ENCODE data around the gene ZBTB38. TPM values are rescaled to one million over a fixed set of nuclear protein-coding genes. Genes with fewer than 3 reads are reported as not detected.

Gene ZBTB38
- total and polyA plus RNA-seq, 2 donors from 2014 or later: 8.6 to 113 TPM

- Histone ChIP-seq H3K9ac (ENCODE audit: low read length in 3 of 3) (peak overlapping the region in 1 of 3 donors; percentile 8), H3K27me3 (ENCODE audit: control insufficient read depth, insufficient read depth, low read length) (no peaks in the 10 kb centered on the region), H3K9me3 (ENCODE audit: control insufficient read depth in 2 of 3, insufficient read depth in 1 of 3, low read length in 3 of 3) (no peaks in the 10 kb centered on the region), H3K36me3 (ENCODE audit: control insufficient read depth in 2 of 3, insufficient read depth in 3 of 3, low read length in 3 of 3) (peaks cover 6 to 24% (median 17%) of the 10 kb centered on the region in 3 donors), H3K4me1 (ENCODE audit: control insufficient read depth in 2 of 3, insufficient read depth in 2 of 3, low read depth in 1 of 3, low read length in 3 of 3) (peaks cover 0 to 48% (median 48%) of the 10 kb centered on the region in 3 donors), H3K27ac (ENCODE audit: low read depth in 2 of 2, low read length in 2 of 2) (peak overlapping the region; percentile 57 to 93), H3K4me3 (ENCODE audit: low read length in 3 of 3) (peak overlapping the region in 2 of 3 donors; percentile 36 to 48)
- TF ChIP-seq CTCF (IDR thresholded peaks at IDR 0.05; ENCODE audit: borderline replicate concordance, extremely low read depth, insufficient read depth): no peak
- intact Hi-C loops (cut with DNase I): no loop called here
- FAIRE-seq (no peak), DNase-seq (peak in 1 of 5 donors; percentile 90)
These were observed 44.6 kb downstream of the ZBTB38 start for GRCh38 chr3:141412936-141413354.

DNA sequence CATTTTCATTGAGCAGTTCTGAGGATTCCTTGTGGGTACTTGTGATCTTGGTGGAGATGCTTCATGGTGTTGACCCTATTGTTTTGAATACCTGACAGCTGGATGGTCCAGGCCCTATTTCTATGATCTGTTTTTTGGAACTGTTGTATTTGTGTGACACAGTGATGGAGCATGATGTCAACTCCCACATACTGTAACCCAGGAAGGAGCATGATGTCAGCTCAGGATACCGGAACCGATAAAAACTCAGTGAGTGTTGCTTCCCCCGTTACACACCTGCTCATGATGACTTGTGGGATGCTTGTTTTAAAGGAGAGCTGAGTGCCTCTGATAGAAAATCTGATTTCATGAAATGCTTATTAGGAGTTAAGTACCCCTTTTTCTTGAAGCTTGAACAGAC lies 45.1 kb downstream of the ZBTB38 start:
- H3K9ac ChIP-seq (ENCODE audit: low read length in 3 of 3): peak overlapping the region in 1 of 3 donors; percentile 8
- no peak for FAIRE-seq

GRCh38 chr3:141413801-141414689 lies 45.7 kb downstream of the ZBTB38 start:
- Histone ChIP-seq H3K36me3 (ENCODE audit: control insufficient read depth in 2 of 3, insufficient read depth in 3 of 3, low read length in 3 of 3) (peaks cover 7 to 24% (median 17%) of the 10 kb centered on the region in 3 donors), H3K4me3 (ENCODE audit: low read length in 3 of 3) (no peak overlapping the region), H3K27ac (ENCODE audit: low read depth in 2 of 2, low read length in 2 of 2) (peak overlapping the region; percentile 52 to 57), H3K9me3 (ENCODE audit: control insufficient read depth in 2 of 3, insufficient read depth in 1 of 3, low read length in 3 of 3) (no peaks in the 10 kb centered on the region), H3K27me3 (ENCODE audit: control insufficient read depth, insufficient read depth, low read length) (no peaks in the 10 kb centered on the region), H3K4me1 (ENCODE audit: control insufficient read depth in 2 of 3, insufficient read depth in 2 of 3, low read depth in 1 of 3, low read length in 3 of 3) (peaks cover 0 to 48% (median 48%) of the 10 kb centered on the region in 3 donors), H3K9ac (ENCODE audit: low read length in 3 of 3) (no peak overlapping the region)
- FAIRE-seq: no peak
- TF ChIP-seq CTCF (IDR thresholded peaks at IDR 0.05; ENCODE audit: borderline replicate concordance, extremely low read depth, insufficient read depth): no peak
- intact Hi-C loops (cut with DNase I): no loop called here
- no peak for DNase-seq

More for the DNA sequence above, 45.1 kb downstream of the ZBTB38 start:
- Histone ChIP-seq H3K4me3 (ENCODE audit: low read length in 3 of 3) (no peak overlapping the region), H3K27me3 (ENCODE audit: control insufficient read depth, insufficient read depth, low read length) (no peaks in the 10 kb centered on the region), H3K9me3 (ENCODE audit: control insufficient read depth in 2 of 3, insufficient read depth in 1 of 3, low read length in 3 of 3) (no peaks in the 10 kb centered on the region), H3K4me1 (ENCODE audit: control insufficient read depth in 2 of 3, insufficient read depth in 2 of 3, low read depth in 1 of 3, low read length in 3 of 3) (peaks cover 0 to 48% (median 48%) of the 10 kb centered on the region in 3 donors), H3K36me3 (ENCODE audit: control insufficient read depth in 2 of 3, insufficient read depth in 3 of 3, low read length in 3 of 3) (peaks cover 6 to 24% (median 17%) of the 10 kb centered on the region in 3 donors), H3K27ac (ENCODE audit: low read depth in 2 of 2, low read length in 2 of 2) (peak overlapping the region; percentile 57 to 93)
- TF ChIP-seq CTCF (IDR thresholded peaks at IDR 0.05; ENCODE audit: borderline replicate concordance, extremely low read depth, insufficient read depth): no peak
- no peak for DNase-seq
- intact Hi-C loops (cut with DNase I): no loop called here
